Right atrium auricular region (tissue), 2 donors: ENCODE measurements around the gene ZNF444. TPM values are rescaled to one million over a fixed set of nuclear protein-coding genes. Genes with fewer than 3 reads are reported as not detected.

Source experiments
- total RNA-seq, 2 donors: library from RNA; depleted of rRNA; stranded (reverse); fragments of >200 nt; gene quantifications; one replicate each; pipeline ENCODE4 v1.1.0, GENCODE V29; 2016

ZNF444 gene
- total RNA-seq, 2 donors from 2014 or later, result 26.1 to 30.9 TPM

Other genes with a start within 250 kb of the ZNF444 start
- not detected for gene NLRP13, start 209.0 kb upstream of the ZNF444 start, total RNA-seq
- gene NLRP8, start 193.5 kb upstream of the ZNF444 start, total RNA-seq, result not detected
- gene NLRP5, start 154.5 kb upstream of the ZNF444 start, total RNA-seq, result not detected
- 10 to 100 TPM in 1 of 2 donors, 1 to 10 TPM in 1; 6.0 to 11.8 TPM for gene ZNF787, start 20.0 kb upstream of the ZNF444 start, total RNA-seq
- gene GALP, start 34.7 kb downstream of the ZNF444 start, total RNA-seq, result not detected
- gene ZSCAN5B, start 56.5 kb downstream of the ZNF444 start, total RNA-seq, result not detected
- not detected for gene ZSCAN5C, start 61.0 kb downstream of the ZNF444 start, total RNA-seq
- gene EDDM13, start 131.5 kb downstream of the ZNF444 start, total RNA-seq, result not detected
- gene ZSCAN5A, start 173.6 kb downstream of the ZNF444 start, total RNA-seq, result 1 to 10 TPM; 3.0 to 9.5 TPM